HepG2 (cell line): ENCODE data around the gene SPRY1. TPM values are rescaled to one million over a fixed set of nuclear protein-coding genes. Genes with fewer than 3 reads are reported as not detected.
A peak's percentile ranks its signal among the peaks of the same experiment; 100 is the strongest.

Source experiments
- E2F1 ChIP-seq: sonication (generic); formaldehyde crosslinking; IDR thresholded peaks from 2 replicates; pipeline ENCODE4 v1.5.0; 2020; ENCODE audit warnings: missing genetic modification reagents
- EP300 ChIP-seq, 3 experiments: sonication (generic) in 1 of 3; formaldehyde crosslinking in 1 of 3; IDR thresholded peaks; 2 replicates each; pipeline versions ENCODE4 v1.5.1 to v1.6.1; 2011 to 2020; ENCODE audit warnings: low read depth in 2 of 3, low read length in 2 of 3, borderline replicate concordance in 1 of 3, improper control_type of control experiment in 1 of 3, mild to moderate bottlenecking in 1 of 3, missing genetic modification reagents in 1 of 3, moderate library complexity in 1 of 3
- MED8 ChIP-seq: sonication (generic); formaldehyde crosslinking; IDR thresholded peaks from 2 replicates; pipeline ENCODE4 v1.8.1; 2023; ENCODE audit warnings: mild to moderate bottlenecking, missing genetic modification reagents; ENCODE audit not compliant: insufficient replicate concordance
- NR2F1 ChIP-seq, 2 experiments: fragments of 450-650 bp in 1 of 2; formaldehyde crosslinking in 1 of 2; IDR thresholded peaks; 2 replicates each; pipeline versions ENCODE4 v1.5.0 to v1.6.1; 2016 to 2020; ENCODE audit warnings: mild to moderate bottlenecking in 1 of 2, missing compliant biosample characterization in 1 of 2, missing genetic modification reagents in 1 of 2, moderate library complexity in 1 of 2
- PATZ1 ChIP-seq: sonication (generic); formaldehyde crosslinking; IDR thresholded peaks from 2 replicates; pipeline ENCODE4 v1.4.0; 2020; ENCODE audit warnings: missing genetic modification reagents
- PHF21A ChIP-seq: sonication (generic); formaldehyde crosslinking; IDR thresholded peaks from 2 replicates; pipeline ENCODE4 v1.5.0; 2020; ENCODE audit warnings: mild to moderate bottlenecking, missing genetic modification reagents
- RCOR2 ChIP-seq: IDR thresholded peaks from 2 replicates; pipeline ENCODE4 v1.6.1; 2016; ENCODE audit warnings: missing biosample characterization, missing genetic modification reagents
- SALL1 ChIP-seq: sonication (generic); formaldehyde crosslinking; IDR thresholded peaks from 2 replicates; pipeline ENCODE4 v1.8.0; 2022; ENCODE audit warnings: mild to moderate bottlenecking, missing genetic modification reagents
- SKIL ChIP-seq: sonication (generic); formaldehyde crosslinking; IDR thresholded peaks from 2 replicates; pipeline ENCODE4 v1.8.0; 2022; ENCODE audit warnings: missing genetic modification reagents, mild to moderate bottlenecking, moderate library complexity, borderline replicate concordance
- XRCC5 ChIP-seq: fragments of 200-400 bp; formaldehyde crosslinking; optimal IDR thresholded peaks from 2 replicates; pipeline ENCODE3; 2017; ENCODE audit warnings: mild to moderate bottlenecking, low read length
- ZBTB1 ChIP-seq: sonication (generic); formaldehyde crosslinking; IDR thresholded peaks from 2 replicates; pipeline ENCODE4 v1.4.0; 2020; ENCODE audit warnings: missing genetic modification reagents, borderline replicate concordance
- ZBTB2 ChIP-seq: sonication (generic); formaldehyde crosslinking; IDR thresholded peaks from 2 replicates; pipeline ENCODE4 v1.8.0; 2022; ENCODE audit warnings: low read depth, missing genetic modification reagents
- ZNF318 ChIP-seq: sonication (generic); formaldehyde crosslinking; IDR thresholded peaks from 2 replicates; pipeline ENCODE4 v1.4.0; 2020; ENCODE audit warnings: mild to moderate bottlenecking, missing genetic modification reagents
- polyA plus RNA-seq, 8 experiments: library from polyadenylated mRNA; depleted of rRNA in 3 of 8; stranded (reverse) in 7 of 8; unstranded in 1 of 8; fragments of >200 nt; fragmentation: Illumina TruSeq in 4 of 8; extraction: Trizol in 4 of 8; gene quantifications; 2 replicates each; pipeline versions ENCODE4 v1.2.1 to v1.2.3, GENCODE V29; 2011 to 2016; ENCODE audit warnings: low read depth in 4 of 8, missing spikeins in 1 of 8, mixed read lengths in 1 of 8; ENCODE audit not compliant: insufficient read depth in 1 of 8
- total RNA-seq, 5 experiments: library from RNA; depleted of rRNA; stranded (reverse); fragments of >200 nt; fragmentation: Illumina TruSeq; extraction: Trizol; gene quantifications; 2 replicates each; pipeline ENCODE4 v1.2.3, GENCODE V29; 2016; ENCODE audit warnings: low read depth in 1 of 5

SPRY1 gene
- total and polyA plus RNA-seq, 2 of the 13 experiments (the other 11 are each of a cell fraction or from before 2014, with no cell fraction given) = 24.7 to 33.4 TPM

- TF ChIP-seq ZNF318 (no peak), ZBTB2 (CRISPR knock-in tag) (no peak), SALL1 (CRISPR knock-in tag) (peak; percentile 91), E2F1 (CRISPR knock-in tag) (no peak), ZBTB1 (CRISPR knock-in tag) (no peak), RCOR2 (CRISPR knock-in tag) (peak; percentile 40; the same call in 1 of the 2 replicates), EP300 (IDR thresholded peaks at IDR 0.05; ENCODE audit: low read depth in 2 of 2, low read length in 2 of 2) (peak in 1 of 2 experiments; percentile 87; a peak in 2 of 4 replicates), EP300 (CRISPR knock-in tag; IDR thresholded peaks at IDR 0.05; ENCODE audit: borderline replicate concordance) (peak; percentile 71; the same call in 1 of the 2 replicates), XRCC5 (peak; percentile 44), PATZ1 (peak; percentile 81), MED8 (peak; percentile 95), PHF21A (CRISPR knock-in tag) (peak; percentile 88), SKIL (CRISPR knock-in tag) (peak; percentile 82), NR2F1 (CRISPR knock-in tag; IDR thresholded peaks at IDR 0.05) (peak; percentile 34 to 54; a peak in 3 of 4 replicates)
Measured at GRCh38 chr4:123444290-123444731, 47.7 kb downstream of the SPRY1 start (continued).
